Lower leg skin (tissue), 4 donors: ENCODE measurements around the gene FAM120A. TPM values are rescaled to one million over a fixed set of nuclear protein-coding genes. Genes with fewer than 3 reads are reported as not detected.

Source experiments
- DNase-seq, 2 donors: peaks; one replicate each; pipeline ENCODE4 v3.0.0-alpha.2; 2019; ENCODE audit warnings: low spot score in 2 of 2
- H3K4me3 ChIP-seq: fragments of 200-600 bp; sonication (generic); 2 replicates; pipeline ENCODE4 v1.5.1; 2017; ENCODE audit warnings: mild to moderate bottlenecking, low read depth; ENCODE audit not compliant: poor library complexity, severe bottlenecking
- CTCF ChIP-seq, 3 donors: fragments of 450-650 bp; IDR thresholded peaks; one replicate each; pipeline ENCODE4 v1.5.1; 2016; ENCODE audit warnings: antibody characterized with exemption in 3 of 3, mild to moderate bottlenecking in 3 of 3, moderate library complexity in 2 of 3
- POLR2A ChIP-seq, 2 donors: fragments of 450-650 bp; IDR thresholded peaks; one replicate each; pipeline ENCODE4 v1.6.1; 2016 to 2017; ENCODE audit warnings: antibody characterized with exemption in 2 of 2, mild to moderate bottlenecking in 1 of 2, moderate library complexity in 1 of 2
- WGBS, 2 donors: methylation state at CpG; one replicate each; pipeline ENCODE4 v1.1.5; 2018; 5-methylcytosine and 5-hydroxymethylcytosine counted together
- intact Hi-C: fragments of 100-400 bp; cut with DNase I; formaldehyde crosslinking; loops from one replicate; pipeline ENCODE4 v1.15.0; 2023; ENCODE audit warnings: low total_unique reads
- total RNA-seq, 4 donors: library from RNA; depleted of rRNA; stranded (reverse); fragments of >200 nt; gene quantifications; one replicate each; pipeline ENCODE4 v1.1.0, GENCODE V29; 2016

FAM120A gene
- total RNA-seq, 4 donors from 2014 or later, result 58.1 to 80.5 (median 65.0) TPM

DNA sequence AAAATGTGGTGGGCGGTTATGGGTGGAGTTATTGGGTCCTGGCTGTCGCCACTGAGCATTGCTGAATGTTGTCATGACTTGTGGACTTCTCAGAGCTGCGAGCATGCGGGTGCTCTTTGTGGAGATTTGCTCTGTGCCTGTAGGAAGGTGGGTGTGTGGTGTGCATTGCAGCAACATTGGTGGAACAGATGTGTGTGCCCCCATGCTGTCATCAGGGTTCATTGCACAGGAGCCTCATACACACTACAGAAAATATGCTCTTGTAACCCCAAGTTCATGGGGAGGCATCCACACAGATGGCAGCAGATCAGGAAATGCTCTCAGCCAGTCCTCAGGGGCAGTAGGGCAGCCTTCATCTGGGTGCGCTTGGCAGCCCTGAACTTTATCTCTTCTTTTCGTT lies 69.0 kb downstream of the FAM120A start:
- intact Hi-C loops, result no loop called here
- 90 to 92% methylated on average over 6 of the region's 6 CpGs for WGBS, 2 donors
- no peak overlapping the region for H3K4me3 ChIP-seq
- no peak for DNase-seq
- TF ChIP-seq POLR2A (IDR thresholded peaks at IDR 0.05) (no peak), CTCF (IDR thresholded peaks at IDR 0.05) (no peak)

GRCh38 chr9:93522736-93523135 lies 71.3 kb downstream of the FAM120A start:
- no peak for DNase-seq
- intact Hi-C loops, result no loop called here
- no peak overlapping the region for H3K4me3 ChIP-seq
- WGBS, 2 donors, result 55 to 61% methylated on average over 3 of the region's 3 CpGs
- TF ChIP-seq CTCF (IDR thresholded peaks at IDR 0.05), result no peak
- TF ChIP-seq POLR2A (IDR thresholded peaks at IDR 0.05), result no peak

DNA sequence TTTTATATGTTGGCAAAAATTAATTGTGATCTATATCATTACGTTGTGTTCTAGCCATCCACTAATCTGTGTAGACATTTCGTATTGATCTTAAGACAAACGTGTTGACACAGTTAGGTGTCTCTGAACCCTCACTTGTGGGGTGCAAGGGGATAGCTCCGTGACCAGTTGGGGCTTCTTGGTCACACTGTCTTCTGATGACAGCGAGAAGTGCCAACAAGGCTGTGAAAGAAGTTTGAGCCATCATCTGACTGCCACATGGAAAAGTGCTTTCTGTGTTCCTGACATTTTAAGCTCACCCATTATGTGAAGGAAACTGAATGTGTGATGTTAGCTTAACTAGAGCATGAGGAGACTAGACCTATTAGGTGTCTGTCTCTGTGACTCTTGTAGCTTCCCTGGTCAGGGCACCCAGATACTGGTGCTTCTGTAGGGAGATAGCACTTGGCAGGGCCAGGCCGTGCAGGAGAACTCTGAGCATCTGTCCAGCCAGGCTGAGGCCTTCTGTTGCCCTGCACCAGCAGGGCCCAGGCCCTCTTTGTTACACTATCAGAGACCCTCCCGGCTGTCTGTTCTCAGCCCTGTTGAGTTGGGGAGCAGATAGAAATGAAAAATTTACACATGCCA lies 72.1 kb downstream of the FAM120A start:
- intact Hi-C loops, result no loop called here
- TF ChIP-seq CTCF (IDR thresholded peaks at IDR 0.05) (no peak), POLR2A (IDR thresholded peaks at IDR 0.05) (no peak)

DNA sequence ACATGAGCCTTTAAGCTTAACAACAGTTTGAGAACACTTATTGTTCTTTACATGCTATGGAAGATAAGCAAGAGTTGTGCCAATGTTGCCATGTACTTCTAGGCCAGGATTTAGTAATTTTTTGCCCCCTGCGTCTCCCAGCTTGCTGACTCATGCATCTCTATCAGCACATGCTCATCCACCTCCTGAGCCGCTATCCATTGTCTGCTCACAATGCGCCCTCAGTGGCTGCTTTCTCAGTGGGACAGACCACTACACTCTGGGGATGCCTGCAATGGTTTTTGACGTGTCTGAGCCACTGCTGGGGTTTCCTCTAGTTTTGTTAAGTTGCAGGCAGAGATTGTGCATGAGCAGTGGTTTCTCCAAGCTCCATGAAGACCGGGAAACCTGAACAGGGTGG lies 74.0 kb downstream of the FAM120A start:
- no peak overlapping the region for H3K4me3 ChIP-seq
- DNase-seq, result no peak
- 92 to 93% methylated on average over 5 of the region's 5 CpGs for WGBS, 2 donors
- intact Hi-C loops, result no loop called here
- TF ChIP-seq POLR2A (IDR thresholded peaks at IDR 0.05), result no peak
- no peak for TF ChIP-seq CTCF (IDR thresholded peaks at IDR 0.05)

More for the DNA sequence above, 72.1 kb downstream of the FAM120A start:
- no peak overlapping the region for H3K4me3 ChIP-seq
- no peak for DNase-seq
- 90 to 91% methylated on average over 7 of the region's 7 CpGs for WGBS, 2 donors

DNA sequence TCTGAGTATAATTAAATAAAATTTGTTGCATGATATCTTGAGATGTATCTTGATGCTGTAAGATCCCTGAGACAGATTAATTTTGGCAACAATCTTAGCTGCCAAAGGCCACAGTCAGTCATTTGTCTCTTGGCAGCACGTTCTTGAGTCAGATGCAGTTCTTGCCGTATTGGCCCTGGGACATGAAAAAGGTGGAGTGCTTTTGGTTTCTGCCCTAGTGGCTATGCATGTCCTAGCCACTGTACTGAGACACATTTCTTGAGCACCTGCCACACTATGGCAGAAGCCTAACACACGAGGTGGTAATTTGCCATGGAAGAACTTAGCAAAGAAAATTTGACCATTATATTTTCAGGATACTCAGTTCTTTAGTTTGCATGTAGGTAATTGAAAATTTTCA lies 79.9 kb downstream of the FAM120A start:
- no peak overlapping the region for H3K4me3 ChIP-seq
- intact Hi-C loops, result no loop called here
- TF ChIP-seq CTCF (IDR thresholded peaks at IDR 0.05) (no peak), POLR2A (IDR thresholded peaks at IDR 0.05) (no peak)
- DNase-seq, result no peak
- 37 to 38% methylated on average over 3 of the region's 3 CpGs for WGBS, 2 donors

GRCh38 chr9:93532141-93532540 lies 80.7 kb downstream of the FAM120A start:
- TF ChIP-seq CTCF (IDR thresholded peaks at IDR 0.05), result no peak
- no peak for TF ChIP-seq POLR2A (IDR thresholded peaks at IDR 0.05)
- WGBS, 2 donors, result 83 to 92% methylated on average over 8 of the region's 8 CpGs
- no peak for DNase-seq
- intact Hi-C loops, result no loop called here
- H3K4me3 ChIP-seq, result no peak overlapping the region
